ENCODE results near the gene EPSTI1.
A peak's percentile ranks its signal among the peaks of the same experiment; 100 is the strongest.
"Not testable (repeated sequence)": the region's sequence is repeated elsewhere in the genome, so short reads cannot be mapped to it uniquely, and the experiment has no call there.

Gene EPSTI1

GRCh38 chr13:42991898-42992763 is at the start of gene EPSTI1:
EPSTI1 (minus strand) TSS chr13:42992241; CDS start chr13:42992165, 76 bp downstream.
- peak; percentile 76 for DNase-seq

GRCh38 chr13:43041369-43041921 is 49.4 kb upstream of the EPSTI1 start:
- DNase-seq, result no peak

GRCh38 chr13:43040581-43041368 is 48.7 kb upstream of the EPSTI1 start:
- DNase-seq, result not testable (repeated sequence)

- no peak for DNase-seq
Measured at GRCh38 chr13:43039966-43040365, 47.9 kb upstream of the EPSTI1 start.

- no peak for DNase-seq
Measured at GRCh38 chr13:43036351-43037250, 44.6 kb upstream of the EPSTI1 start.

GRCh38 chr13:43033038-43033437 is 41.0 kb upstream of the EPSTI1 start:
- no peak for DNase-seq

GRCh38 chr13:43031881-43032280 is 39.8 kb upstream of the EPSTI1 start:
- DNase-seq, result no peak

- DNase-seq, result no peak
Measured at GRCh38 chr13:43030548-43030947, 38.5 kb upstream of the EPSTI1 start.

- DNase-seq, result no peak
Measured at GRCh38 chr13:43026262-43026661, 34.2 kb upstream of the EPSTI1 start.

- DNase-seq, result peak; percentile 45
Measured at GRCh38 chr13:43023289-43023963, 31.4 kb upstream of the EPSTI1 start, which contains the start of gene DNAJC15. DNAJC15 (plus strand) TSS chr13:43023586; CDS start chr13:43023627, 41 bp downstream.

GRCh38 chr13:43022934-43023288 is 30.9 kb upstream of the EPSTI1 start:
- no peak for DNase-seq

- no peak for DNase-seq
Measured at GRCh38 chr13:43021926-43022670, 30.1 kb upstream of the EPSTI1 start.

GRCh38 chr13:43020794-43021193 is 28.8 kb upstream of the EPSTI1 start:
- DNase-seq, result no peak

- no peak for DNase-seq
Measured at GRCh38 chr13:43019811-43020210, 27.8 kb upstream of the EPSTI1 start.

GRCh38 chr13:43016226-43016625 is 24.2 kb upstream of the EPSTI1 start:
- DNase-seq, result no peak

- no peak for DNase-seq
Measured at GRCh38 chr13:43014162-43014561, 22.1 kb upstream of the EPSTI1 start.

- DNase-seq, result no peak
Measured at GRCh38 chr13:43009506-43009905, 17.5 kb upstream of the EPSTI1 start.

GRCh38 chr13:43008596-43008995 is 16.6 kb upstream of the EPSTI1 start:
- DNase-seq, result no peak

- no peak for DNase-seq
Measured at GRCh38 chr13:43006893-43007631, 15.0 kb upstream of the EPSTI1 start.

GRCh38 chr13:43005460-43006236 is 13.6 kb upstream of the EPSTI1 start:
- no peak for DNase-seq
